GM21381 (cell line): ENCODE data around the gene OGA.

ENCODE experiments used
- ATAC-seq: cut with Tn5 transposase; IDR thresholded peaks from one replicate; pipeline ENCODE4 v1.9.1; 2021; ENCODE audit warnings: mild to moderate bottlenecking, moderate library complexity; ENCODE audit not compliant: unreplicated experiment

OGA gene

DNA sequence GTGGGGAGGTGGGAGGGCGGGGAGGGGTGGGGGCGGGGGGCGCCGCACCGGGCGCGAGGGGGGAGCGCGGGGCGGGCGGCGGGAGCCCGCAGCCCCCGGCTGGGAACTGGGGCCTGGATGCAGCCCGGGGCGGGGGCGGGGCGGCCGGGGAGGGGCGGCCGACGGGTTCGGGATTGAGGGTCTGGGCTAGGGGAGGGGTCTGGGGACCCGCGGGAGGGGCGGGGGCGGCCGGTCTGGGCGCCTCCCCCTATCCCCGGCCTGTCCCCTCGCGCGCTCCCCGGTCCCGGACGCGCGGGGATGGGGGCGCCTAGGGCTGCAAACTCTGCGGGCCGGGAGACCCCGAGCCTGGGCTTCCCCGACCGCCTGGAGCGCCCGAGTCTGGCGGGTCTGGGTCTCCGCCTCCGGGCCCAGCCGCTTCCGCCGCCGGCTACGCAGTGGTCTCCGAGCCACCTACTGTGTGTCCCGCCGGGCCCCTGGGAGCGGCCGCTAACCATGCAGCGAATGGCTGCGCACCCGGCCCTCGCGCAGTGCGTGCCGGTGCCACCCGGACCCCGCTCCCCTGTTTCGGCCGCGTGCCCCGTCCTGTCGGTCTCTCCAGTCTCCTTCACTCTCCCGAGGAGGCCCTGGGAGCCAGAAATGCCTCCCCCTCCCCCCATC is 42.0 kb downstream of the OGA start:
- no peak for ATAC-seq

DNA sequence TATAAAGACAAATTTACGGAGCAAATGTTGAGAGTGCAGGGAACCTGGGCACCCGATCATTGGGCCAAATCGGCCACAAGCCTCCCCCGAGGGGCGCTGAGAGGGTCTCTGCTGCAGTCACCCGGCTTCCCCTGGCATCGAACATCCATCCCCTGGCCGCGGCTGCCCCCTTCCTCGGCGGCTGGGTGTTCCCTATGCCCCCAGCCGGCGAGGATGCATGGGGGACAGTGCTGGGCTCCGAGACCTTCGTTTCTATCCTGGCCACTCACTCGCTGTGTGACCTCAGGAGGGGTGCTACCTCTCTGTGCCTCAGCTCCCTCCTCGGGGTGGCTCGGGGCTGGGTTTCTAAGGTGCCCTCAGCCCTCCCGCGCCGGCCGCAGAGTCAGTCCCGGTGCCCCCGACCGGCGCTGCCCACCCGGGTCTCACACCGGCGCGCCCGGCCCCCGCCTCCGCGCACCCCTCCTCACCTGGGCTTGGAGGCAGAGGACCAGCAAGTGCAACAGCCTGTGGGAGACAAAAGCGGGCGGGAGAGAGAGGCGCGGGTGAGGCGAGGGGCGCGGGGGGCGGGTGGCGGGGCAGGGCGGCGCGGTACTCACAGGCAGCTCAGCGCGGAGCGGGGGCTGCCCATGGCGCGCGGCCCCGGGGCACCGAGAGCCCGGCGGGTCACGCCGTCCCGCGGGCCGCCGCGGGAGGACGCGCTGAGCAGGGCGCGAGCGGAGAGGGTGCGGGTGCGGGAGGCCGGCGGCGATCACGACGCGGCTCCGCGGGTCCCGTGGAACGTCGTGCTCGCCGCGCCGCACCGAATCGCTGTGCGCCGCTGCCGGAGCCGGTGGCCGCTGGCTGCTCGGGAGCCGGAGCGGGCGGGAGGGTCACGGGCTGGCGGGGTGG is 42.7 kb downstream of the OGA start, which contains the start of gene FGF8:
Gene FGF8, minus strand, starts transcription at position 842 of the 888 bp plus-strand sequence. Its CDS starts 214 bp downstream, at position 628.
- no peak for ATAC-seq

DNA sequence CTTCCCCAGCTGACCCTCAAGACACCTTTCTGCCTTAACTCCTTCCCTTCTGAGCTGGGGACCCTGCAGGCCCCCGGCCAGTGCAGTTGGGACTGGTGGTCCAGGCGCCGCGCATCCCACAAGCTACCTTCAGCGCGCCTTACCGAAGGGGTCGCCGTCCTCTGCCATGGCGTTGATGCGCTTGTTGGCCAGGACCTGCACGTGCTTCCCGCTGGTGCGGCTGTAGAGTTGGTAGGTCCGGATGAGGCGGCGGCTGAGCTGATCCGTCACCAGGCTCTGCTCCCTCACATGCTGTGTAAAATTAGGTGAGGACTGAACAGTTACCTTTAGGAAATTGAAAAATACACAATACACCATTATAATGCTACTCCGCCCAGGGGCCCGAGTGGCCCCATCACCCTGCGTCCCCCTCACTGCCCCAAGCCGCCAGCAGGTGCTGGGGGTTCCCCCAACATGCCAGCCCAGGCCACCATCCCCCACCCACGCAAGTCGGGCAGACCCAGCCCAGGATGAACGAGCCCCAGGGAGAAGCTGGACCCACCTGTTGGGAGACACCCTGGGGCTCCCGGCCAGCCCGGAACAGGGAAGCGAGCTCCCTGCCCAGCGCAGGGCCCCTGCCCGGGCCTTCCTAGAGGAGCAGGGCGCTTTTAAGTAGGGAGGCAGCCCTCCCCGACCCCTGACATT is 43.5 kb downstream of the OGA start:
- no peak for ATAC-seq

DNA sequence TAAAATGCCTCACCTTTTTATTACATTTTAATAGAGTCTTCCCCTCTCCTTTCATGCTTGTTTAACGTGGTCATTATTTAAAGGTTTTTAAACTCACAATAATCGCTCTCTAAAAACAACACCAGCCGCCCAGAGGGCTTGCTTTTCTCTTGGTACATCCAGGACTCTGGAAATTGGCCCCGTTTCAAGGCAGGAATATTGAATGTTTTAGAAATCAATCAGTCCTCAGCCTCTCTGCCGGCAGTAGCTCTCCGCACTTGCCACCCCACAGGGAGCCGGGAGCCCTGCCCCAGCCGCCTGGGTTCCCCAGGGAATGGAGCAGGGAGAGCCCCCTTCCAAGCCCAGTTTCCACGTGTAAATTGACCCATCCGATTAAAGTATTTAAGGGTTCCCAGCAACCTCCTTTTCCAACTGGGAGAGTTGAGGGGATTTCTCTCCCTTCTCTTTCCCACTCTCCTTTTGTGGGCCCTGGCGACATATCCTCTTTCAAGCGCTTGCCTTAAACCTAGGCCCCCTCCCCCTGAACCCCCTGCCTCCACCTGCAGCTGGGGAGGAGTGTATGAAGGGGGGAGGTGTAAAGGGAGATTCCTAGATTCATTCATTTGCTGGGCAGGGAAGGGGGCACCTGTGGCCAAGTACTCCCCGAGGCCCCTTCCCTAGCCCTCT is 44.2 kb downstream of the OGA start:
- ATAC-seq = no peak

DNA sequence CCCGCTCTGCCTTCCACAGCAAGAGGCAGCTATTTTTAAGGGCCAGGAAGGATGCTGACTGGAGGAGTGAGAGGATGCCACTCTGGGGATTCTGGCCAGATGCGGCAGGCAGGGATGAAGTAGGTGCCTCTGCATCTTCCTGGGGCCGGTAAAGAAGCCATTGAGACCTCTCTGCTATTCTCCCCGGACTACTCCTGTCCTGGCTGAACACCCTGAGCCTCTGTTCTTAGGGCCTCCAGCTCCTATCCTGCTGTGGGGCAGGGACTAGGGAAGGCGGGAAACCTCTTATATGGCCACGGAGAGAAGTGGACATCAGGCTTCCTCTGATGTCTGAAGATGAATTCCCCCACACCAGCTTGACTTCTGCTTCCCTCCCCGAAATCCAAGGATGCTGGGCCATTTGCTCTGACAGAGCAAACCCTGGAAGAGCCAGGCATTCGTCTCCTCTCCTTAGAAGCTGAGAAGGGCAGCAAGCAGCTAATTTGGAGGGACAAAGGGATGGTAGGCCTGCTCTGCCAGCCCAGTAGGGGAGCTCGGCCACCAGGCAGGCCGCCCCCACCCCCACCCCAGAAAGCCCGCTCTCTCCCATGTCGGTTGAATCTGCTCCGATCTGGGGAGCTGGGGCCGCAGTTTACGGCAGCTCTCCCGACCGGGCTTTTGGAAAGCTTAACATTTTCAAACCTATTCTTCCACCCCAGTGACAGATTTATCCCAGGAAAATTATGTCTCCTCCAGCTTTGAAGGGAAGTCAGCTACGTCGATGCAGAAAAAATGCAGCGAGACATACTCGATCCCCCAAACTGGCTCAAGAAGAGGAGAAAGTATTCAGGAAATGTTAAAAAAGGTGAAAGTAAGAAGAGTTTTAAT is 45.1 kb downstream of the OGA start:
- no peak for ATAC-seq

DNA sequence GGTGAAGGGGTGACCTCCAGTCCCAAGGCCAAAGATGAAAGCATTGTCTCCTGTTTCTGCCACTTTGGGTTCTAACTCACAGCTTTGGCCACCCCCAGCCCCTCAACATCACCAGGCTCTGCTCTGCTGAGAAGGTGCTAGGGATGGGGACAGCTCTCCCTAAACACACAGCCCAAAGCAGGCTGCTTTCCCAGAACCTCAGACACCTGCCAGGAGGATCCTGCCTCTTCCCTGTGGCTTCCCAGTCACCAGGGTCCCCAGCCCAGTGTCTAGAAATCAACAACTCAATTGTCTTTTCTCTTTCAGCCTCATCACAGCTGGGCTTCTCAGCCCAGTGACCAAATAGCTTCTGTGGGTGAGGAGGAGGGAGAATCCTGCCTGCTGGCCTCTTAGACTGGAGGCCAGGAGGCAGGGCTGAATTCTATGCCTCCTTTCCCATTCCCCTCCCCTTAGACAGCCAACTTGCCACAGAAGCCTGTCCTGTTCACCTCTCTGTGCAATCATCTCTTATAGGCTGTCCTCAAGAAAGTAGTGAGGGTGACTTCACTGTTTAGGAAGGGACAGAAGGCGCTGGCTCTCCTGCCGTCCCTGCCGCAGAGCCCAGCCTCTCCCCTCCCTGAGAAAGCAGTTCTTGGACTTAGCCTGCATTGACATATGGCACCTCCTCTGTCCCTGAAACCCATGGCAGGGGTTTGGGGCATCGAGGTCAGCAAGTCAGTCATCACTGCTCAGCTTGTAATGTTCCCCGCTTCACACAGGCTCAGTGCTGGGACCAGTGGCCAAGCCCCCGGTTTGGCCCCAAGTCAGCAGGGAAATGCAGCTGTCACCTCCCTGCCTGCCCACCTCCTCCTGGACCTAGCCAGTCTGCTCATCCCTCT is 46.0 kb downstream of the OGA start:
- ATAC-seq = no peak

DNA sequence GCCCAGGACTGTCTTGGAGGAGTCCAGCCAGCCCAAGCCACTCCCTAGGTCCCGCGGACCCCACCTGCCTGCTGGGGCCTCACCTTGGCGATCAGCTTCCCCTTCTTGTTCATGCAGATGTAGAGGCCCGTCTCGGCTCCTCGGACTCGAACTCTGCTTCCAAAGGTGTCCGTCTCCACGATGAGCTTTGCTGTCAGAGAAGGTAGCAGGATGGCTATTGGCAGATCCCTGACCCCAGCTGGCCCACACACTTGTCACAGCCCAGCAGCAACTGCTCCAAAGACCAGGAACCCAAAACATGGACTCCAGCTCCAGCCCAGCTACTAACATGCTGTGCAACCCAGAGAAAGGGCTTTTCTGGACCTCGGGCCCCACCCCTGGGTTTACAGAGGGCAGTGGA is 46.9 kb downstream of the OGA start:
- no peak for ATAC-seq

DNA sequence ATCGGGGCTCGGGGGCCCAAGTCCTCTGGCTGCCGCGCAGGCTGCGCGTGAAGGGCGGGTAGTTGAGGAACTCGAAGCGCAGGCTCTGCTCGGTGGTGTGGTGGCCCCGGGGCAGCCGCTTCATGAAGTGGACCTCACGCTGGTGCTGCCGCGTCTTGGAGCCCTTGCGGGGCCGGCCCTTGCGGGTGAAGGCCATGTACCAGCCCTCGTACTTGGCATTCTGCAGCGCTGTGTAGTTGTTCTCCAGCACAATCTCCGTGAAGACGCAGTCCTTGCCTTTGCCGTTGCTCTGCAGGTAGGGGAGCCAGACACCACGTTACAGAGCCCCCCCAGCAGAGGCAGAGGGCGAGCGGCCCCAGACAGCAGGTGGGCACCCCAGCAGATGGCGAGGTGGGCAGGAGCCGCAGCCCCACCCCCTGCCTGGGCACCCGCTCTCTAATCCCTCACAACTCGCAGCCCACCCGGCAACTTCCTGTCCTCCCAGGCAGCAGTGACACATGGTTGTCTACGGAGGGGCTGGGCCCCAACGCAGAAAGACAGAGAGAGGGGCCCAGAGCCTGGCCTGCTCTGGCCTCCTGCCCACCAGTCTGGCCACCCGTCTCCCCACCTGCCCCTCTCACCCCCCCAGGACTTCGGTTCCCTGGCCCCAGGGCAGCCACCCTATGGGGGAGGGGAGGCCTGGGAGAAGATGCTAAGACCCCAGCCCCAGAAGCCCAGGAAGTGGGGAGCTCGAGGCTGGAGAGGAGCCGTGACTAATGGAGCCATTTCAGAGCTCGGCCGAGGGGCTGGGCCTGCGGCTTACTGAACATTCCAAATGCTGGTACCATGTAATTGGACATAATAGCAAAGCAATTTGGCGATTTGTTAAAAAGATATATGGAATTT is 47.7 kb downstream of the OGA start:
- no peak for ATAC-seq

DNA sequence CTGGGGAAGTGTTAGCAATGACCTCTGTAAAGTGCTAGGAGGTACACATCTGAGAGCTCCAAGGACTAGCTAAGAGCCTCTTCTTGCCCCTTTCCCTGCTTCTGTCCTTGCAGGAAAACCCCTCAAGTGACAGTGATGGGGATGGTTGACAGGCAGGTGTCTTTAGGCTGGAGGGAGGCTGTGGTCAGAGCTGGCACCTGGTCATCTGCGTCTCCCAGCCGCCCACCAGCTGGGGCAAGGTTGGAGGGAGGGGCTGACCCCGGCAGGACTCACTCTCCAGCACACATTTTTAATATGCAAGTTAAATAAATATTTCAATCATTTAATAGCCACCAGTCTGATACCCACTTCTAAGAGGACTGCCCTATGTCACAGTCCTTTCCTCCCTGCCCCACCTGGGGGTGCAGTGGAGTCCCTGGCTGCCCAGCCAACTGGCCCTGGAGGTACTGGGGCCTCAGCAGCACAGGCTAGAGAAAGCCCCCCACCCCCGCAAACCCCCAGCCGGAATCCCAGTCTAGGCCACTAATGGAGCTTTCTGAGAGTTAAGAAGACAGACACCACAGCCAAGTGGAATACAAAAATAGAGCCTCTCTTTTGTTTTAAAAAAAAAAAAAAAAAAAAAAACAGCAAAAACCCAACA is 48.6 kb downstream of the OGA start:
- ATAC-seq = no peak

DNA sequence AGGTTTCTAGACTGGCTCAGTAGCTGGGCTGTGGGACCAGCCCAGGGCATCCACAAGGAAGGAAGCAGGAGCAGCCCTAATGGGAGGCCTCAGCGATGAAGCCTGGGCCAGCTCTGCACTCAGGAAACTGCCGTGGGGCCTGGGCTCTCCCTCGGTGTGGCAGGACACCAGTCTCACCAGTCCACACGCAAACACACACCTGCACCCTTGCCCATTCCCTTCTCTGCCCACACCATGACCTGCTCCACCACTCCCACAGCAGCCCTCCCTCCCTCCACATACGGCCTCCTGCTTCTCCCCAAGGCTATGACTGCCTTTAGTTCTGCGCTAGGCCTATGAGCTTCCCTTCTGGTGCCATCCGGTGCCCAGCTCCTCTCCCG is 49.5 kb downstream of the OGA start:
- ATAC-seq = no peak

DNA sequence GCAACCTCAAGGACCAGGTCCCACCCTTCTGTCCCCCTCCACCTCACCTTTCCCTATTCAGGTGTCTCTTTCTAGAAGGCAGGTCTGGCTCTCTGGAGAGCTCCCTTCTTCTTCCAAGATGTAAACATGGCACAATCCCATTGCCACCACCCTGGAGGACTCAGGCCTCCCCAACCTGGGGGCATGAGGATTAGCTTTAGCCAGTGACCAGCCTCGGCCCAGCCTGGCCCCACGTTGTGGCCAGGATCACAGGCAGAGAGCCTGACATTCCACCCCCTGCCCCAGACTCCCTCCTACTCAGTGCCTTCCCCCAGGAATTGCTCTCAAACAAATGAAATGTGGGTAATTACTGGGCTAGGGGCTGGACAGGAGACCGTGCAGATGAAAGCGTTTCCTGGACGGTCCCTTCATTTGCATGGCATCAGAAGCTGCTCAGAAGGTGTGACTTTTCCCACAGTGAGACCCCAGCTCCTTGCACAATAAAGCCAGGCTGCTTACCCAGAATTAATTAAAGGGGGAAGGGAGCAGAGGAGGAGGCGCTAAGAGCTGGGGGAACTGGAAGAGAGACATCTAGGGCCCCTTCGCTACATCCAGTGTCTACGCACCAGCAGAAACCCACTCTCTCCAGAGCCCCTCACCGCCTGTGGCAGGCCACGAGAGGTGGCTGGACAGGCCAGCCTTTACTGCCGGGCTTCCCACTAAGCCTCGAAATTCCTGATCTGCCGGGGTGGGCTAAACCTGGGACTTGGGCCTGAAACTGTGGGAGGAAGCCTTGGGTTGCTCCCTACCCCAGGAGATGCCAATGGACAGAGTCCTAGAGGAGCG is 50.1 kb downstream of the OGA start:
- ATAC-seq = no peak

DNA sequence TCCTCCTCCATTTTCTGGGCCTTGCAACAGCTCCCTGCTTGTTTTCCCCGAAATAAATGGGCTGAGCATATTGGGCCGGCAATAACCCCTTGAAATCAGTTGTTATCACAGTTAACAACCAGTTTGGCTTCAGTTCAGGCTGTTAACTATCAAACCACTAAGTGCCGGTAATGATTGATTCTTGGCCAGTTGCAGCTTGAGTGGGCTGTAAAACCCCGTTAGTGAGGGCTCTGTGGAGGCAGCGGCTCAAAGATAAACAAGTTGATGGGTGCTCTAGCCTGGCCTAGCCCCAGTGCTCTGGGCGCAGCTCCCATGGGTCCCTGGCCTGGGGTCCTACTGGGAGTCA is 50.7 kb downstream of the OGA start:
- no peak for ATAC-seq

DNA sequence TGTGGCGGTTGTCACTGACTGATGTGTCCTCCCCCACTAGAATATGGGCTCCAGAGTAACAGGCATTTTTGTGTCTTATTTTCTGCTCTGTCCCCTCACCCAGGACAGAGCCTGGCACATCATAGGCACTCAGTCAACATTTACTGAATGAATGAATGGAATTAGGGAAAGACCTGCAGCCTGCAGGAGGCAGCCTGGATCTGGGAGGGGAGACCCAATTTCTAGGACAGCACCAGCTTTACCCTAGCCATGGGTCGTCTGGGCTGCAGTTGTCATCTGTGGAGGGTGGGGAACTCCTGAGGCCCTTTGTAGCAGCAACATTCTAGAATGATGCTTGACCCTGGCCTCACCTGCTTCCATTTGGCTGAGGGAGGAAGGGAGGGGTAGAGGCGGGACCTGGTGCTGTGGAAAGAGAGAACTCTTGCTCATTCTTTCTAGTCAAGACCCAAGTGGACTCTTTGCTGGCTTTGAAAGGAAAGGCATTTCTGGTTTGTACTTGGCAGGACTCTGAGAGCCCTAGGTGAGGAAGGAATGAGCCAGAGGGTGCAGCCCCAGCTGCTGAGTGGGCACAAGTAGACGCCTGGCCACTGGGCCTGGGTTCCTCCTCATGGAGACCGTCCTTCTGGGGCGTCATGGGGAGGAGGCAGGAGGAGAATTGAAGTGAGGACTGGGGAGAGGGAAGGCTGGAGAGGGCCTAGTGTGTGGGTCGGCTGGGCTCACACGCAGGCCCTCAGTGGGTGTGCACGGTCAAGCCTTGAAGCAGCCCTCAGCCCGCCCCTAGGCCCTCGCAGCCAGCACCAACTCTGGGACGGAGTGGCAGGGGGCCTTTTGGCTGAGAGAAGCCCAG is 51.3 kb downstream of the OGA start:
- no peak for ATAC-seq

DNA sequence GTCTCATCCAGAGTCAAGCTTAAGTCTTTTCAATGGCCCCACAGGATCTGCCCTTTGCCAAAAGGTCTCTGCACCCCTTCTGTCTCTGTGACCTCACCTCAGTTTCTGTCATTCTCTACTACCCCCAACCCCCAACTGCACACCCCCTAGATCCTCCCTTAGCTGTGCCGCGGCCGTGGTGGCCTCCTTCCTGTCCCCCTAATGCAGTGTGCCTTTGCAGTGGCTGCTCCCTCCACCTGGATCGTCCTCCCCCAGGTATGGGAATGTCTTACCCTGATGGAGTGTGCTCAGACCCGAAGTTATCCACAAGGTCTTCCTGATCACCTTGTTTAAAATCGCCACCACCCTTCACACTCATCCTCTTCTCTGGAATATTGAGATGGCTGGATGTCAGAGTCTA is 51.9 kb downstream of the OGA start:
- ATAC-seq = no peak

DNA sequence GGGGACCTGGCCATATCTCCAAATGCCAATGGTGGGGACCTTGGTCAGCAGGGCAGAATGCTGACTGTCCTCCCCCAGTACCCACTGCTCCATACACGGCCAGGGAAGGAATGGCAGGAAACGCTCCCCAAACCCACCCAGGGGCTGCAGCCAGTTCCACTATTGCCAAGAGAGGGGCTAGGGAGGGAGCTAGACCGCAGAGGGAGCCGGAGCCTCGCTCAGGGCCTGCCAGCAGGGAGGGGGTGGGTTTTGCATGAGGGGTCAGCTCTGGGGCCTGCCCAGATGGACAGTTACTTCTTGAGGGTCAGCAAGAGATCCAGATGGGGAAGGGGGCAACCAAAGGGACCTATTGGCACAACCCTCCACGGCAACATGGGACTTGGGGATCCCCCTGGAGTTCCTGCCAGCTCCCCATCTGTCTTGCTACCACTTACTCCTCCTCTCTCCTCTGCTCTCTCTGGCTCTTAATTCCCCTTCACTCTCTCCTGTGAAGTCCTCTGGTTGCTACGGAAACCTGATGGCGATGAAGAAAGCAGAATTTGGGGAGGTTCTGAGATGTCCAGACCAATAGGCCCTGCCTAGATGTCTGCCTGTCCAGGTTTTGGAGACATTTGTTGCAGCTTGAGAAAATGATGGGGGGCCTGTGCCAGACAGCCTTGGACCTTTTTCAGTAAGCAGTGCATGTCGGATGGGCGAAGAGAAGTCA is 55.0 kb downstream of the OGA start:
- ATAC-seq = no peak

DNA sequence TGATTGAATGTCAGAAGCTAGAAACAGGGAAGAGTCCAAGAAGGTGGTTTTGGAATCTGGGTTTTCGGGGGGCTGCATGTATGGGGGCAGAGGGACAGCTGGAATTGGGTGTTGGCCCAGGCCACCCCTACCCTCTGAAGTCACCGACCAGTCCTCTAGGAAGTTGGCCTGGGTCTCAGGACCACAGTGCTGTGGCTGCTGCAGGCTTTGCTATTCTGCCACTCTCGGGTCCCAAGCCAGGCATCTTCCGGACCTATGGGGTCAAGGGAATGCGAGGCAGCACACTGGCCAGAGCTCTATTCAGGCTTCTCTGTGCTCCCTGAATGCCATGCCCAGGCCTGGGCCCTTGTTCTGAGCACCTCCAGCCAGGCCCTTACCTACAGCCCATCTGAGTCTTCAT is 55.5 kb downstream of the OGA start:
- no peak for ATAC-seq
